HCT116 (cell line): ENCODE results near the gene CERS6. TPM values are rescaled to one million over a fixed set of nuclear protein-coding genes. Genes with fewer than 3 reads are reported as not detected.

Experiments used
- ATAC-seq: fragments of 200-7000 bp; cut with Tn5 transposase; 2 replicates; pipeline ENCODE4 v1.9.1; 2020; ENCODE audit warnings: mild to moderate bottlenecking, moderate library complexity
- BruUV-seq: library from RNA; stranded (reverse); fragments of 400-500 nt; replicated peaks from 2 replicates; lab custom pipeline; 2021; lab: Mats Ljungman, UMichigan
- CTCF ChIA-PET: fragments of 300-600 bp; sonication (Branson Sonifier 250); formaldehyde crosslinking; loops from one replicate; lab custom pipeline; 2021; ENCODE audit warnings: antibody characterized with exemption; lab: Charles Lee
- POLR2A ChIA-PET: fragments of 300-600, 350-600 bp; sonication (Branson Sonifier 250); formaldehyde crosslinking; loops from one replicate; lab custom pipeline; 2021; ENCODE audit warnings: antibody characterized with exemption; lab: Charles Lee
- RAD21 ChIA-PET, 2 experiments: fragments of 300-600 bp; sonication (Branson Sonifier 250); formaldehyde crosslinking; loops; one replicate each; lab custom pipeline; 2023; ENCODE audit warnings: low total read pairs in 2 of 2; ENCODE audit not compliant: uncharacterized antibody in 2 of 2, unreplicated experiment in 2 of 2, low non-redundant PET in 1 of 2; lab: Charles Lee
- DNase-seq: peaks from one replicate; pipeline ENCODE4 v3.0.0-alpha.2; 2010; ENCODE audit warnings: low read depth, low spot score
- H2AFZ ChIP-seq: fragments of 200-600 bp; shearing (Covaris generic), sonication (generic); 2 replicates; pipeline ENCODE4 v1.6.1; 2017; ENCODE audit warnings: low read depth, mixed run types, mixed read lengths, antibody characterized with exemption, low read length; ENCODE audit not compliant: poor library complexity, severe bottlenecking
- H3K27ac ChIP-seq: 2 replicates; pipeline ENCODE4 v1.5.1; 2012; ENCODE audit warnings: low read depth, low read length
- H3K27me3 ChIP-seq: fragments of 200-600 bp; sonication (generic); 2 replicates; pipeline ENCODE4 v1.6.1; 2016; ENCODE audit warnings: mixed run types, low read length, mixed read lengths; ENCODE audit not compliant: insufficient read depth
- H3K36me3 ChIP-seq, 2 experiments: fragments of 200-500 bp in 1 of 2; fragments of 200-600 bp in 1 of 2; sonication (Bioruptor generic) in 1 of 2; sonication (generic) in 1 of 2; 2 replicates each; pipeline versions ENCODE4 v1.5.1 to v1.6.1; 2014 to 2016; ENCODE audit warnings: low read length in 2 of 2, inconsistent platforms in 1 of 2, mixed read lengths in 1 of 2, mixed run types in 1 of 2; ENCODE audit not compliant: insufficient read depth in 2 of 2, control insufficient read depth in 1 of 2
- H3K4me1 ChIP-seq, 2 experiments: fragments of 200-600 bp in 1 of 2; sonication (generic) in 1 of 2; 2 replicates each; pipeline versions ENCODE4 v1.5.1 to v1.6.1; 2012 to 2017; ENCODE audit warnings: low read length in 2 of 2, inconsistent platforms in 1 of 2, mild to moderate bottlenecking in 1 of 2, mixed read lengths in 1 of 2, mixed run types in 1 of 2, moderate library complexity in 1 of 2; ENCODE audit not compliant: insufficient read depth in 2 of 2, control insufficient read depth in 1 of 2
- H3K4me2 ChIP-seq: fragments of 200-600 bp; sonication (generic); 2 replicates; pipeline ENCODE4 v1.6.1; 2017; ENCODE audit warnings: mixed run types, low read length, mixed read lengths
- H3K4me3 ChIP-seq, 2 experiments: fragments of 200-600 bp in 1 of 2; sonication (generic) in 1 of 2; replicated peaks in 1 of 2; 2 replicates each; pipeline ENCODE4 v1.5.1; 2011 to 2016; ENCODE audit warnings: low read length in 2 of 2, control low read depth in 1 of 2, low read depth in 1 of 2, mild to moderate bottlenecking in 1 of 2, mixed read lengths in 1 of 2, mixed run types in 1 of 2
- H3K79me2 ChIP-seq: fragments of 200-600 bp; sonication (generic); 2 replicates; pipeline ENCODE4 v1.6.1; 2017; ENCODE audit warnings: mild to moderate bottlenecking, mixed run types, low read length, moderate library complexity, mixed read lengths; ENCODE audit not compliant: insufficient read depth
- H3K9ac ChIP-seq: fragments of 200-600 bp; sonication (generic); 2 replicates; pipeline ENCODE4 v1.6.1; 2016; ENCODE audit warnings: low read length, mixed read lengths
- H3K9me2 ChIP-seq: fragments of 200-600 bp; sonication (generic), shearing (Covaris generic); 2 replicates; pipeline ENCODE4 v1.6.1; 2017; ENCODE audit warnings: mixed run types, mild to moderate bottlenecking, moderate library complexity; ENCODE audit not compliant: insufficient read depth
- H3K9me3 ChIP-seq, 2 experiments: fragments of 200-500 bp in 1 of 2; fragments of 200-600 bp in 1 of 2; sonication (Bioruptor generic) in 1 of 2; sonication (generic) in 1 of 2; 2 replicates each; pipeline ENCODE4 v1.6.1; 2014 to 2017; ENCODE audit warnings: low read length in 2 of 2, mixed read lengths in 2 of 2, inconsistent platforms in 1 of 2, low read depth in 1 of 2, mild to moderate bottlenecking in 1 of 2, mixed run types in 1 of 2, moderate library complexity in 1 of 2; ENCODE audit not compliant: control insufficient read depth in 1 of 2, insufficient read depth in 1 of 2
- H4K20me1 ChIP-seq: fragments of 200-600 bp; sonication (generic), shearing (Covaris generic); 2 replicates; pipeline ENCODE4 v1.6.1; 2017; ENCODE audit warnings: mixed run types, mild to moderate bottlenecking, moderate library complexity; ENCODE audit not compliant: insufficient read depth
- CEBPB ChIP-seq: IDR thresholded peaks from 2 replicates; pipeline ENCODE4 v1.6.1; 2012; ENCODE audit warnings: low read depth
- CTCF ChIP-seq, 3 experiments: fragments of 200-600 bp in 1 of 3; sonication (generic) in 1 of 3; IDR thresholded peaks in 2 of 3; conservative IDR thresholded peaks in 1 of 3; 2 replicates each; pipeline ENCODE4 v1.5.1; 2012 to 2017; ENCODE audit warnings: low read depth in 2 of 3, low read length in 2 of 3, antibody characterized with exemption in 1 of 3, borderline replicate concordance in 1 of 3, control low read depth in 1 of 3, mild to moderate bottlenecking in 1 of 3, mixed read lengths in 1 of 3, mixed run types in 1 of 3, moderate library complexity in 1 of 3; ENCODE audit not compliant: insufficient read depth in 1 of 3
- EGR1 ChIP-seq: IDR thresholded peaks from 2 replicates; pipeline ENCODE4 v1.6.1; 2012; ENCODE audit warnings: low read depth
- EZH2 ChIP-seq: fragments of 200-600 bp; sonication (generic); IDR thresholded peaks from 2 replicates; pipeline ENCODE4 v1.6.1; 2017; ENCODE audit warnings: antibody characterized with exemption, mixed run types
- EZH2phosphoT487 ChIP-seq: fragments of 200-600 bp; IDR thresholded peaks from 2 replicates; pipeline ENCODE4 v1.6.1; 2018; ENCODE audit warnings: antibody characterized with exemption, borderline replicate concordance
- FOSL1 ChIP-seq: IDR thresholded peaks from 2 replicates; pipeline ENCODE4 v1.6.1; 2012; ENCODE audit warnings: low read depth
- JUND ChIP-seq: IDR thresholded peaks from 2 replicates; pipeline ENCODE4 v1.6.1; 2012
- MAX ChIP-seq: IDR thresholded peaks from 2 replicates; pipeline ENCODE4 v1.6.1; 2012
- POLR2A ChIP-seq: IDR thresholded peaks from 2 replicates; pipeline ENCODE4 v1.7.0; 2011; ENCODE audit warnings: borderline replicate concordance; ENCODE audit not compliant: insufficient read depth, insufficient read length; ENCODE audit errors: extremely low read depth
- REST ChIP-seq: IDR thresholded peaks from 2 replicates; pipeline ENCODE4 v1.6.1; 2012; ENCODE audit warnings: low read depth
- SP1 ChIP-seq: IDR thresholded peaks from 2 replicates; pipeline ENCODE4 v1.6.1; 2012; ENCODE audit warnings: low read depth
- SRF ChIP-seq: IDR thresholded peaks from 2 replicates; pipeline ENCODE4 v1.6.1; 2012; ENCODE audit warnings: low read depth
- TCF7L2 ChIP-seq: IDR thresholded peaks from 2 replicates; pipeline ENCODE4 v1.7.0; 2011; ENCODE audit warnings: borderline replicate concordance, inconsistent platforms; ENCODE audit not compliant: insufficient read depth, insufficient read length; ENCODE audit errors: extremely low read depth
- ZNF274 ChIP-seq: fragments of 200-500 bp; sonication (Bioruptor generic); IDR thresholded peaks from 2 replicates; pipeline ENCODE4 v1.6.1; 2014; ENCODE audit warnings: mild to moderate bottlenecking, low read depth, low read length, inconsistent platforms
- intact Hi-C: fragments of 100-400 bp; cut with micrococcal nuclease; formaldehyde crosslinking; loops from 2 replicates; pipeline ENCODE4 v1.10.0; 2022
- total RNA-seq: library from RNA; stranded (reverse); gene quantifications from one replicate; pipeline ENCODE4 v1.2.1, GENCODE V29; 2021; ENCODE audit not compliant: unreplicated experiment
- TF ChIP-seq, protein P1 (sequence below): IDR thresholded peaks from 2 replicates; pipeline ENCODE4 v1.6.1; 2011; ENCODE audit warnings: mild to moderate bottlenecking, low read length, moderate library complexity; ENCODE audit not compliant: insufficient replicate concordance; ENCODE audit errors: extremely low read depth

Gene CERS6
- total RNA-seq, 1 experiment from 2014 or later = 37.0 TPM

- intact Hi-C loops = no loop called here
- no peaks in the 10 kb centered on the region for H3K36me3 ChIP-seq
- CTCF ChIA-PET = no interaction called here
- no peaks in the 10 kb centered on the region for H3K9me2 ChIP-seq
- RAD21 ChIA-PET = no interaction called here
- 0 out of 2 replicates have a peak, but pooled peaks cover 3% of the 10 kb centered on the region for H4K20me1 ChIP-seq
- H3K4me1 ChIP-seq = no peaks in the 10 kb centered on the region
- TF ChIP-seq POLR2A = no peak
- no peak for TF ChIP-seq SP1
- TF ChIP-seq EZH2 = no peak
- TF ChIP-seq, protein P1, sequence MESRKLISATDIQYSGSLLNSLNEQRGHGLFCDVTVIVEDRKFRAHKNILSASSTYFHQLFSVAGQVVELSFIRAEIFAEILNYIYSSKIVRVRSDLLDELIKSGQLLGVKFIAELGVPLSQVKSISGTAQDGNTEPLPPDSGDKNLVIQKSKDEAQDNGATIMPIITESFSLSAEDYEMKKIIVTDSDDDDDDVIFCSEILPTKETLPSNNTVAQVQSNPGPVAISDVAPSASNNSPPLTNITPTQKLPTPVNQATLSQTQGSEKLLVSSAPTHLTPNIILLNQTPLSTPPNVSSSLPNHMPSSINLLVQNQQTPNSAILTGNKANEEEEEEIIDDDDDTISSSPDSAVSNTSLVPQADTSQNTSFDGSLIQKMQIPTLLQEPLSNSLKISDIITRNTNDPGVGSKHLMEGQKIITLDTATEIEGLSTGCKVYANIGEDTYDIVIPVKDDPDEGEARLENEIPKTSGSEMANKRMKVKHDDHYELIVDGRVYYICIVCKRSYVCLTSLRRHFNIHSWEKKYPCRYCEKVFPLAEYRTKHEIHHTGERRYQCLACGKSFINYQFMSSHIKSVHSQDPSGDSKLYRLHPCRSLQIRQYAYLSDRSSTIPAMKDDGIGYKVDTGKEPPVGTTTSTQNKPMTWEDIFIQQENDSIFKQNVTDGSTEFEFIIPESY = no peak
- no peak for TF ChIP-seq ZNF274
- TF ChIP-seq JUND = no peak
- no peak for TF ChIP-seq FOSL1
- no peak for TF ChIP-seq REST
- no peak for TF ChIP-seq CEBPB
- no peak for TF ChIP-seq CTCF (IDR thresholded peaks at IDR 0.05 in 2 of 3, conservative IDR thresholded peaks at IDR 0.05 in 1 of 3; ENCODE audit: borderline replicate concordance in 1 of 3, insufficient read depth in 1 of 3, low read depth in 2 of 3, low read length in 2 of 3)
- no peak for TF ChIP-seq EGR1
- TF ChIP-seq TCF7L2 = no peak
- TF ChIP-seq SRF = no peak
- TF ChIP-seq EZH2phosphoT487 = no peak
- TF ChIP-seq MAX = no peak
- H3K4me3 ChIP-seq = no peak overlapping the region
- H3K27ac ChIP-seq = no peak overlapping the region
- no peak overlapping the region for H3K9ac ChIP-seq
- H3K9me3 ChIP-seq = no peaks in the 10 kb centered on the region
- no peaks in the 10 kb centered on the region for H3K27me3 ChIP-seq
- no TSS peak for BruUV-seq
- POLR2A ChIA-PET = no interaction called here
- no peak overlapping the region for H2AFZ ChIP-seq
- ATAC-seq (no peak), DNase-seq (no peak)
- H3K79me2 ChIP-seq = no peaks in the 10 kb centered on the region
- H3K4me2 ChIP-seq = no peak overlapping the region
Measured at GRCh38 chr2:168666339-168666738, 210.3 kb downstream of the CERS6 start.
